GM12878 (cell line): Measurements from ENCODE around the gene KRTAP12-4. TPM values are rescaled to one million over a fixed set of nuclear protein-coding genes. Genes with fewer than 3 reads are reported as not detected.
A peak's percentile ranks its signal among the peaks of the same experiment; 100 is the strongest.

Experiments
- ATAC-seq: fragments of 200-7000 bp; cut with Tn5 transposase; 3 replicates; pipeline ENCODE4 v1.9.1; 2020; ENCODE audit warnings: mild to moderate bottlenecking, moderate library complexity
- BruUV-seq: library from RNA; stranded (reverse); fragments of 400-500 nt; replicated peaks from 2 replicates; lab custom pipeline; 2021; lab: Mats Ljungman, UMichigan
- CTCF ChIA-PET: fragments of 300-600 bp; sonication (Branson Sonifier 250); formaldehyde crosslinking; extraction: SDS; loops from one replicate; lab custom pipeline; 2021; ENCODE audit warnings: inconsistent platforms; lab: Yijun Ruan, JAX
- POLR2A ChIA-PET: fragments of 350-600 bp; formaldehyde crosslinking; extraction: SDS; loops from one replicate; lab custom pipeline; 2021; ENCODE audit warnings: inconsistent platforms; lab: Charles Lee
- RAD21 ChIA-PET: fragments of 300-600 bp; sonication (Branson Sonifier 250); formaldehyde crosslinking; loops from one replicate; lab custom pipeline; 2023; ENCODE audit warnings: antibody characterized with exemption; ENCODE audit not compliant: unreplicated experiment; lab: Charles Lee
- SMC1A ChIA-PET: fragments of 300-600 bp; sonication (Branson Sonifier 250); formaldehyde crosslinking; loops from one replicate; lab custom pipeline; 2023; ENCODE audit not compliant: unreplicated experiment, uncharacterized antibody; lab: Charles Lee
- DNase-seq: peaks from one replicate; pipeline ENCODE4 v3.0.0-alpha.2; 2011; ENCODE audit warnings: low read depth, low spot score
- FAIRE-seq: peaks from 3 replicates; lab custom pipeline; 2011; peaks lifted over from hg19 to GRCh38; lab: Jason Lieb, UNC
- H2AFZ ChIP-seq: 2 replicates; pipeline ENCODE4 v1.6.0; 2011; ENCODE audit warnings: low read depth, low read length, control low read depth; ENCODE audit not compliant: control insufficient read depth
- H3K27ac ChIP-seq: 2 replicates; pipeline ENCODE4 v1.5.1; 2011; ENCODE audit warnings: control low read depth; ENCODE audit not compliant: control insufficient read depth, insufficient read depth
- H3K27me3 ChIP-seq, 2 experiments: replicated peaks in 1 of 2; 2 replicates each; pipeline versions ENCODE4 v1.6.0 to v1.6.1; 2011; ENCODE audit warnings: low read length in 1 of 2; ENCODE audit not compliant: control insufficient read depth in 2 of 2, insufficient read depth in 2 of 2
- H3K36me3 ChIP-seq, 2 experiments: 2 replicates each; pipeline ENCODE4 v1.5.1; 2011; ENCODE audit warnings: low read length in 1 of 2; ENCODE audit not compliant: control insufficient read depth in 2 of 2, insufficient read depth in 2 of 2
- H3K4me1 ChIP-seq: 2 replicates; pipeline ENCODE4 v1.6.1; 2011; ENCODE audit warnings: mild to moderate bottlenecking, low read length, moderate library complexity, mixed read lengths; ENCODE audit not compliant: control insufficient read depth, insufficient read depth
- H3K4me2 ChIP-seq: 2 replicates; pipeline ENCODE4 v1.6.0; 2011; ENCODE audit warnings: control low read depth; ENCODE audit not compliant: control insufficient read depth, insufficient read depth
- H3K4me3 ChIP-seq: fragments of 200-600 bp; sonication (generic); 2 replicates; pipeline ENCODE4 v1.5.1; 2016
- H3K79me2 ChIP-seq: 2 replicates; pipeline ENCODE4 v1.6.0; 2011; ENCODE audit warnings: low read length; ENCODE audit not compliant: control insufficient read depth, insufficient read depth
- H3K9ac ChIP-seq: 2 replicates; pipeline ENCODE4 v1.8.0; 2011; ENCODE audit warnings: low read length, control low read depth, mixed read lengths; ENCODE audit not compliant: control insufficient read depth, insufficient read depth
- H3K9me3 ChIP-seq: replicated peaks from 3 replicates; pipeline ENCODE4 v1.5.1; 2011; ENCODE audit warnings: mild to moderate bottlenecking, low read length; ENCODE audit not compliant: control insufficient read depth, insufficient read depth
- H4K20me1 ChIP-seq: 2 replicates; pipeline ENCODE4 v1.6.0; 2011; ENCODE audit not compliant: control insufficient read depth, insufficient read depth
- FOXM1 ChIP-seq: IDR thresholded peaks from 2 replicates; pipeline ENCODE4 v1.6.1; 2012; ENCODE audit warnings: low read depth, mild to moderate bottlenecking, inconsistent platforms, low read length, moderate library complexity
- MLLT1 ChIP-seq: fragments of 450-650 bp; IDR thresholded peaks from 2 replicates; pipeline ENCODE4 v1.6.1; 2016; ENCODE audit warnings: mild to moderate bottlenecking
- MTA2 ChIP-seq: fragments of 450-650 bp; IDR thresholded peaks from 2 replicates; pipeline ENCODE4 v1.6.1; 2016; ENCODE audit warnings: low read depth, mild to moderate bottlenecking, moderate library complexity
- NR2F1 ChIP-seq: fragments of 450-650 bp; conservative IDR thresholded peaks from 2 replicates; pipeline ENCODE4 v1.6.1; 2017; ENCODE audit warnings: mild to moderate bottlenecking
- PAX5 ChIP-seq: IDR thresholded peaks from 2 replicates; pipeline ENCODE4 v1.6.1; 2011; ENCODE audit warnings: low read depth, low read length, borderline replicate concordance
- POLR2A ChIP-seq: IDR thresholded peaks from 2 replicates; pipeline ENCODE4 v1.6.1; 2011; ENCODE audit warnings: low read depth, mild to moderate bottlenecking, low read length
- SREBF2 ChIP-seq: IDR thresholded peaks from 2 replicates; pipeline ENCODE4 v1.6.1; 2012; ENCODE audit warnings: mild to moderate bottlenecking, low read length
- STAT1 ChIP-seq: fragments of 450-650 bp; conservative IDR thresholded peaks from 2 replicates; pipeline ENCODE4 v1.6.1; 2014; ENCODE audit warnings: antibody characterized with exemption, mild to moderate bottlenecking
- ZNF207 ChIP-seq: fragments of 450-650 bp; IDR thresholded peaks from 2 replicates; pipeline ENCODE4 v1.6.1; 2014; ENCODE audit warnings: antibody characterized with exemption, mild to moderate bottlenecking, borderline replicate concordance
- ZNF687 ChIP-seq: fragments of 450-650 bp; IDR thresholded peaks from 2 replicates; pipeline ENCODE4 v1.6.1; 2017; ENCODE audit warnings: mild to moderate bottlenecking, moderate library complexity
- WGBS: methylation state at CpG from one replicate; pipeline ENCODE4 v1.1.6; 2016; ENCODE audit warnings: low lambda C conversion rate; ENCODE audit not compliant: insufficient replicate concordance, insufficient coverage; ENCODE audit errors: missing lambda C conversion rate; 5-methylcytosine and 5-hydroxymethylcytosine counted together
- in situ Hi-C: fragments of 300-500 bp; cut with MboI; formaldehyde crosslinking; loops from 9 replicates; pipeline ENCODE4 v1.14.3; 2018; ENCODE audit warnings: mixed read lengths
- intact Hi-C: fragments of 100-400 bp; cut with micrococcal nuclease; formaldehyde crosslinking; loops from one replicate; pipeline ENCODE4 v1.14.2; 2022; ENCODE audit not compliant: unreplicated experiment
- polyA plus RNA-seq, 11 experiments: library from polyadenylated mRNA; depleted of rRNA in 4 of 11; unstranded in 6 of 11; stranded (reverse) in 5 of 11; fragments of >200 nt; fragmentation: Nextera tagmentation in 4 of 11; fragmentation: Illumina TruSeq in 1 of 11; extraction: Ambion mirVana in 4 of 11; extraction: Trizol in 1 of 11; gene quantifications; 1 replicate in 1 of 11; 2 replicates in 10 of 11; pipeline versions ENCODE4 v1.2.1 to v1.2.3, GENCODE V29; 2011 to 2016; ENCODE audit warnings: inconsistent platforms in 2 of 11, missing spikeins in 2 of 11, low read depth in 1 of 11
- total RNA-seq, 4 experiments: library from RNA; depleted of rRNA in 3 of 4; stranded (reverse); fragments of >200 nt in 3 of 4; fragmentation: Illumina TruSeq in 1 of 4; extraction: Trizol in 1 of 4; gene quantifications; 2 replicates each; pipeline versions ENCODE4 v1.2.1 to v1.2.3, GENCODE V29; 2013 to 2021

Gene KRTAP12-4
- total and polyA plus RNA-seq, 10 of the 15 experiments (the other 5 are each of a cell fraction or from before 2014, with no cell fraction given) = not detected

GRCh38 chr21:44658541-44658910 lies 4.1 kb upstream of the KRTAP12-4 start:
- Histone ChIP-seq H3K27ac (no peak overlapping the region), H3K79me2 (no peaks in the 10 kb centered on the region), H4K20me1 (no peaks in the 10 kb centered on the region), H3K4me1 (no peaks in the 10 kb centered on the region), H3K4me2 (no peak overlapping the region), H3K9me3 (peaks cover 2% of the 10 kb centered on the region; the same call in 1 of the 3 replicates), H3K27me3 (no peaks in the 10 kb centered on the region), H3K9ac (no peak overlapping the region), H3K36me3 (no peaks in the 10 kb centered on the region), H2AFZ (no peak overlapping the region), H3K4me3 (no peak overlapping the region)
- ChIA-PET RAD21 (no interaction called here), POLR2A (no interaction called here), SMC1A (no interaction called here), CTCF (no interaction called here)
- intact Hi-C loops (no loop called here), in situ Hi-C loops (no loop called here)
- no TSS peak for BruUV-seq
- no peak for DNase-seq
- no peak for FAIRE-seq
- TF ChIP-seq FOXM1 = no peak
- no peak for TF ChIP-seq SREBF2
- no peak for TF ChIP-seq POLR2A
- no peak for TF ChIP-seq NR2F1
- 12% methylated on average over 5 of the region's 5 CpGs for WGBS
- ATAC-seq = no peak

- Histone ChIP-seq H3K27me3 (no peaks in the 10 kb centered on the region), H3K27ac (no peak within 1 kb of the TSS), H3K4me2 (peak within 1 kb of the TSS; percentile 26; the same call in 1 of the 2 replicates), H3K4me1 (no peaks in the 10 kb centered on the region), H3K36me3 (no peaks in the 10 kb centered on the region), H4K20me1 (no peaks in the 10 kb centered on the region), H3K4me3 (no peak within 1 kb of the TSS), H2AFZ (no peak within 1 kb of the TSS), H3K79me2 (no peaks in the 10 kb centered on the region), H3K9ac (no peak within 1 kb of the TSS), H3K9me3 (peaks cover 2% of the 10 kb centered on the region; the same call in 1 of the 3 replicates)
- SMC1A ChIA-PET = no interaction called here
- no peak for FAIRE-seq
- BruUV-seq = no TSS peak
- POLR2A ChIA-PET = no interaction called here
- CTCF ChIA-PET = no interaction called here
- no peak for ATAC-seq
- 39% methylated on average over 26 of the region's 26 CpGs for WGBS
- in situ Hi-C loops = no loop called here
- intact Hi-C loops = no loop called here
- DNase-seq = no peak
- RAD21 ChIA-PET = no interaction called here
- TF ChIP-seq MTA2 (no peak), ZNF207 (no peak), STAT1 (no peak), MLLT1 (no peak), PAX5 (no peak), ZNF687 (no peak)
Measured at GRCh38 chr21:44657635-44658540, 3.4 kb upstream of the KRTAP12-4 start, which contains the start of gene KRTAP12-3. Gene KRTAP12-3, plus strand, starts transcription at chr21:44657932. Its CDS starts 48 bp downstream, at chr21:44657980.
